ENCODE data around the gene BRAT1.
"Not testable (repeated sequence)": the region's sequence is repeated elsewhere in the genome, so short reads cannot be mapped to it uniquely, and the experiment has no call there.

BRAT1 gene

GRCh38 chr7:2597273-2597640 is 41.9 kb upstream of the BRAT1 start:
- no peak overlapping the region for H3K27ac ChIP-seq
- TF ChIP-seq POLR2AphosphoS5 (IDR thresholded peaks at IDR 0.05; ENCODE audit: borderline replicate concordance, low read depth, low read length) (no peak), EZH2 (IDR thresholded peaks at IDR 0.05) (no peak), FOXP2 (optimal IDR thresholded peaks at IDR 0.05; ENCODE audit: control extremely low read depth, extremely low read length, insufficient read depth) (no peak)
- DNase-seq (ENCODE audit: low read depth, low spot score), result no peak
- no peak overlapping the region for H3K4me3 ChIP-seq
- H3K9me3 ChIP-seq (ENCODE audit: low read depth, low read length), result no peaks in the 10 kb centered on the region
- H3K9ac ChIP-seq (ENCODE audit: insufficient read length), result no peak overlapping the region
- H3K36me3 ChIP-seq (ENCODE audit: insufficient read depth, low read length), result peaks cover 38% of the 10 kb centered on the region; the same call in 1 of the 2 replicates

GRCh38 chr7:2596464-2597272 is 41.3 kb upstream of the BRAT1 start:
- Histone ChIP-seq H3K27ac (peak overlapping the region; percentile 5; the same call in 1 of the 2 replicates), H3K9ac (ENCODE audit: insufficient read length) (no peak overlapping the region), H3K4me3 (no peak overlapping the region), H3K36me3 (ENCODE audit: insufficient read depth, low read length) (peaks cover 38% of the 10 kb centered on the region; the same call in 1 of the 2 replicates), H3K9me3 (ENCODE audit: low read depth, low read length) (no peaks in the 10 kb centered on the region)
- no peak for TF ChIP-seq EZH2 (IDR thresholded peaks at IDR 0.05)
- TF ChIP-seq POLR2AphosphoS5 (IDR thresholded peaks at IDR 0.05; ENCODE audit: borderline replicate concordance, low read depth, low read length), result no peak
- no peak for TF ChIP-seq FOXP2 (optimal IDR thresholded peaks at IDR 0.05; ENCODE audit: control extremely low read depth, extremely low read length, insufficient read depth)
- DNase-seq (ENCODE audit: low read depth, low spot score), result no peak

- H3K9ac ChIP-seq (ENCODE audit: insufficient read length), result no peak overlapping the region
- DNase-seq (ENCODE audit: low read depth, low spot score), result no peak
- H3K9me3 ChIP-seq (ENCODE audit: low read depth, low read length), result no peaks in the 10 kb centered on the region
- no peak overlapping the region for H3K27ac ChIP-seq
- TF ChIP-seq EZH2 (IDR thresholded peaks at IDR 0.05) (no peak), FOXP2 (optimal IDR thresholded peaks at IDR 0.05; ENCODE audit: control extremely low read depth, extremely low read length, insufficient read depth) (no peak), POLR2AphosphoS5 (IDR thresholded peaks at IDR 0.05; ENCODE audit: borderline replicate concordance, low read depth, low read length) (no peak)
- peaks cover 33% of the 10 kb centered on the region; the same call in 1 of the 2 replicates for H3K36me3 ChIP-seq (ENCODE audit: insufficient read depth, low read length)
- no peak overlapping the region for H3K4me3 ChIP-seq
Observed at GRCh38 chr7:2595258-2595860, 40.0 kb upstream of the BRAT1 start.

GRCh38 chr7:2594599-2594998 is 39.3 kb upstream of the BRAT1 start:
- no peak overlapping the region for H3K27ac ChIP-seq
- peaks cover 31% of the 10 kb centered on the region; the same call in 1 of the 2 replicates for H3K36me3 ChIP-seq (ENCODE audit: insufficient read depth, low read length)
- H3K4me3 ChIP-seq, result no peak overlapping the region
- TF ChIP-seq FOXP2 (optimal IDR thresholded peaks at IDR 0.05; ENCODE audit: control extremely low read depth, extremely low read length, insufficient read depth) (no peak), POLR2AphosphoS5 (IDR thresholded peaks at IDR 0.05; ENCODE audit: borderline replicate concordance, low read depth, low read length) (no peak), EZH2 (IDR thresholded peaks at IDR 0.05) (no peak)
- H3K9ac ChIP-seq (ENCODE audit: insufficient read length), result no peak overlapping the region
- no peak for DNase-seq (ENCODE audit: low read depth, low spot score)
- H3K9me3 ChIP-seq (ENCODE audit: low read depth, low read length), result no peaks in the 10 kb centered on the region

- Histone ChIP-seq H3K36me3 (ENCODE audit: insufficient read depth, low read length) (peaks cover 23% of the 10 kb centered on the region; the same call in 1 of the 2 replicates), H3K4me3 (no peak overlapping the region), H3K27ac (no peak overlapping the region), H3K9me3 (ENCODE audit: low read depth, low read length) (no peaks in the 10 kb centered on the region), H3K9ac (ENCODE audit: insufficient read length) (no peak overlapping the region)
- TF ChIP-seq FOXP2 (optimal IDR thresholded peaks at IDR 0.05; ENCODE audit: control extremely low read depth, extremely low read length, insufficient read depth) (no peak), EZH2 (IDR thresholded peaks at IDR 0.05) (no peak), POLR2AphosphoS5 (IDR thresholded peaks at IDR 0.05; ENCODE audit: borderline replicate concordance, low read depth, low read length) (no peak)
- no peak for DNase-seq (ENCODE audit: low read depth, low spot score)
Observed at GRCh38 chr7:2593036-2593727, 37.9 kb upstream of the BRAT1 start.

GRCh38 chr7:2592375-2592865 is 37.1 kb upstream of the BRAT1 start:
- H3K36me3 ChIP-seq (ENCODE audit: insufficient read depth, low read length), result peaks cover 20% of the 10 kb centered on the region; the same call in 1 of the 2 replicates
- H3K9ac ChIP-seq (ENCODE audit: insufficient read length), result no peak overlapping the region
- H3K27ac ChIP-seq, result no peak overlapping the region
- no peak overlapping the region for H3K4me3 ChIP-seq
- TF ChIP-seq POLR2AphosphoS5 (IDR thresholded peaks at IDR 0.05; ENCODE audit: borderline replicate concordance, low read depth, low read length), result no peak
- no peak for TF ChIP-seq FOXP2 (optimal IDR thresholded peaks at IDR 0.05; ENCODE audit: control extremely low read depth, extremely low read length, insufficient read depth)
- TF ChIP-seq EZH2 (IDR thresholded peaks at IDR 0.05), result no peak
- no peaks in the 10 kb centered on the region for H3K9me3 ChIP-seq (ENCODE audit: low read depth, low read length)
- no peak for DNase-seq (ENCODE audit: low read depth, low spot score)

GRCh38 chr7:2589941-2590340 is 34.6 kb upstream of the BRAT1 start:
- peaks cover 21% of the 10 kb centered on the region; the same call in 1 of the 2 replicates for H3K36me3 ChIP-seq (ENCODE audit: insufficient read depth, low read length)
- H3K27ac ChIP-seq; H3K9me3 ChIP-seq (ENCODE audit: low read depth, low read length); H3K9ac ChIP-seq (ENCODE audit: insufficient read length); DNase-seq (ENCODE audit: low read depth, low spot score); H3K4me3 ChIP-seq: not testable (repeated sequence)

- TF ChIP-seq EZH2 (IDR thresholded peaks at IDR 0.05) (no peak), FOXP2 (optimal IDR thresholded peaks at IDR 0.05; ENCODE audit: control extremely low read depth, extremely low read length, insufficient read depth) (no peak), POLR2AphosphoS5 (IDR thresholded peaks at IDR 0.05; ENCODE audit: borderline replicate concordance, low read depth, low read length) (no peak)
- DNase-seq (ENCODE audit: low read depth, low spot score), result no peak
- Histone ChIP-seq H3K9me3 (ENCODE audit: low read depth, low read length) (no peaks in the 10 kb centered on the region), H3K27ac (no peak overlapping the region), H3K36me3 (ENCODE audit: insufficient read depth, low read length) (peaks cover 16% of the 10 kb centered on the region; the same call in 1 of the 2 replicates), H3K4me3 (no peak overlapping the region), H3K9ac (ENCODE audit: insufficient read length) (no peak overlapping the region)
Observed at GRCh38 chr7:2589341-2589740, 34.0 kb upstream of the BRAT1 start.
